Gastrocnemius medialis (tissue), 4 donors: ENCODE measurements around the gene LMAN2.

ENCODE experiments used
- POLR2A ChIP-seq, 2 donors: fragments of 450-650 bp; IDR thresholded peaks; one replicate each; pipeline ENCODE4 v1.6.1; 2017; ENCODE audit warnings: antibody characterized with exemption in 2 of 2, mild to moderate bottlenecking in 2 of 2, moderate library complexity in 2 of 2
- TF ChIP-seq, protein P1 (sequence below), 5 experiments: fragments of 450-650 bp in 3 of 5; fragments of 200-600 bp in 2 of 5; sonication (generic) in 2 of 5; IDR thresholded peaks in 4 of 5; conservative IDR thresholded peaks in 1 of 5; 1 replicate in 4 of 5; 2 replicates in 1 of 5; pipeline ENCODE4 v1.5.1; 2016 to 2019; ENCODE audit warnings: antibody characterized with exemption in 5 of 5, mild to moderate bottlenecking in 3 of 5, moderate library complexity in 3 of 5

DNA sequence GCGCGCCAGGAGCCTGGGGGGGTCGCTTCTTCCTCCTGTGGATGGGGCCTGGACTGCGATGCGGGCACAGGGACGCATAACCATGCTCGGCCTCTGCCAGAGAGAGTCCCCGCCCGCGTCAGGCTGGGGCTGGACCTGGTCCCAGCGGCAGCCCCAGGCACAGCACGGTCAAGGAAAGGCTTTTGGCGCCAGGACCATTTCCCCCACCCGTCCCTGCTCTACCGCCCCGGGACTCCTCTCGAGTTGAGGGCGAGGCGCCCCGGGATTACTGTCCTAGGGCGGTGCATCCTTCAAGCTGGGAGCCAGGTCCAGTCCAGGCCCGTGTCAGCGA is 40.1 kb downstream of the LMAN2 start:
- TF ChIP-seq, protein P1, sequence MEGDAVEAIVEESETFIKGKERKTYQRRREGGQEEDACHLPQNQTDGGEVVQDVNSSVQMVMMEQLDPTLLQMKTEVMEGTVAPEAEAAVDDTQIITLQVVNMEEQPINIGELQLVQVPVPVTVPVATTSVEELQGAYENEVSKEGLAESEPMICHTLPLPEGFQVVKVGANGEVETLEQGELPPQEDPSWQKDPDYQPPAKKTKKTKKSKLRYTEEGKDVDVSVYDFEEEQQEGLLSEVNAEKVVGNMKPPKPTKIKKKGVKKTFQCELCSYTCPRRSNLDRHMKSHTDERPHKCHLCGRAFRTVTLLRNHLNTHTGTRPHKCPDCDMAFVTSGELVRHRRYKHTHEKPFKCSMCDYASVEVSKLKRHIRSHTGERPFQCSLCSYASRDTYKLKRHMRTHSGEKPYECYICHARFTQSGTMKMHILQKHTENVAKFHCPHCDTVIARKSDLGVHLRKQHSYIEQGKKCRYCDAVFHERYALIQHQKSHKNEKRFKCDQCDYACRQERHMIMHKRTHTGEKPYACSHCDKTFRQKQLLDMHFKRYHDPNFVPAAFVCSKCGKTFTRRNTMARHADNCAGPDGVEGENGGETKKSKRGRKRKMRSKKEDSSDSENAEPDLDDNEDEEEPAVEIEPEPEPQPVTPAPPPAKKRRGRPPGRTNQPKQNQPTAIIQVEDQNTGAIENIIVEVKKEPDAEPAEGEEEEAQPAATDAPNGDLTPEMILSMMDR (IDR thresholded peaks at IDR 0.05 in 4 of 5, conservative IDR thresholded peaks at IDR 0.05 in 1 of 5) = no peak
- TF ChIP-seq POLR2A (IDR thresholded peaks at IDR 0.05) = no peak
